Dedifferentiated amniotic fluid mesenchymal stem cell (primary cell): ENCODE data around the gene AP2M1.
"Not testable (repeated sequence)": the region's sequence is repeated elsewhere in the genome, so short reads cannot be mapped to it uniquely, and the experiment has no call there.

ENCODE experiments used
- DNase-seq: peaks from one replicate; pipeline ENCODE4 v3.0.0-alpha.2; 2016; ENCODE audit errors: extremely low spot score

The AP2M1 gene

DNA sequence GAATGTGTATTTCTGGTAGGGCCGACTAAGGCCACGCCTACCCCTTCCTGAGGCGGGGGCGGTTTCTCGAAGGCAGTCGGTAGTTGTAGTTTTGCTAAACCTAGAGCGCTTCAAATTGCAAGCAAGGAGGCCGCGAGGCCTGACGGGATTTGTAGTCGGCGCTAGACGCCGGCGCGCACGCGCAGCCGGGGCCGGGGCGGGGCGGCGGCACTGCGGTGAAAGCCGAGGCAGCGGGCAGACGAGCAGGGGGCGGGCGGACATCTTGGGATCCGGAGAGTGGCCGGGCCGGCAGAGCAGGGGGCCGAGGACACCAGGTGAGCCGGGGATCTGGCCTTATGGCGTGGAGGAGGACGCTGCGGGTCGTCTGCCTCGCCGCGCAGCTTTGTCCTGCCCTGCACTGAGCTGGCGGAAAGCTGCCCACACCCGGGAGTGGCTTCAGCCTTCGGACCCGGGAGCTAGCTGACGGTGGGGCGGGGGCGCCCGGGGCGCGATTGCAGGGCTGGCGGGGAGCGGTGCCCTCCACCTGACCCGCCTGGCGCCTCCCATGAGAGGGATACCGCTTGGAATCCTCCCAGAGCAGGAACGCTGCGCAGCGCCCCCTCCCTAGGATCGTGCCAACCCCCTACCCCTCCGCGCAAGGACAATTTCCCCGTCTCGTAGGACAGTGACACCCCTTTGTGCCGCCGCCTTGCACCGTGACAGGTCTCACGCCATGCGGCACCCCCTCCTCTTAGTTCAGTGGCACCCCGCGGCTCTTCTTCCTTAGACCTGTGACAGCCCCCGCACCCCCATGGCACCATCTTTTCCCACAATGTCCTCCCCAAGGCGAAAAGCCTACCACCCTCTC lies at the start of gene AP2M1:
TSS of gene AP2M1 (plus strand) at position 210 of the 847 bp plus-strand sequence. CDS start 2,139 bp downstream, outside the sequence.
- peak; percentile 99 for DNase-seq

DNA sequence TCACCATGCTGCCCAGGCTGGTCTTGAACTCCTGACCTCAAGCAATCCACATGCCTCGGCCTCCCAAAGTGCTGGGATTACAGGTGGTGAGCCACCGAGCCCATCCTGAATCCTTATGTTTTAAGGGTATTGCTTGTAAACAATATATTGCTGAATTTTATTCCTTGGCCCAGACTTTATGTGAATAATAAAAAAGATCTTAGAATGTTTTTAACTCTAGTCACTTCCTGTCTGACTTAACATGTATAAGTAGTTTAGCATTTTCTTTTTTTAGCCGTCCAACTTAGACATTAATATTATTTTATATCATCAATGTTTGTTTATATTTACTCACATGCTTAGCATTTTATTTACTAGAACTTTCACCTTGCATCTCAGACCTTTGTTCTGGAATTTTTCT lies 48.6 kb upstream of the AP2M1 start:
- DNase-seq: no peak

DNA sequence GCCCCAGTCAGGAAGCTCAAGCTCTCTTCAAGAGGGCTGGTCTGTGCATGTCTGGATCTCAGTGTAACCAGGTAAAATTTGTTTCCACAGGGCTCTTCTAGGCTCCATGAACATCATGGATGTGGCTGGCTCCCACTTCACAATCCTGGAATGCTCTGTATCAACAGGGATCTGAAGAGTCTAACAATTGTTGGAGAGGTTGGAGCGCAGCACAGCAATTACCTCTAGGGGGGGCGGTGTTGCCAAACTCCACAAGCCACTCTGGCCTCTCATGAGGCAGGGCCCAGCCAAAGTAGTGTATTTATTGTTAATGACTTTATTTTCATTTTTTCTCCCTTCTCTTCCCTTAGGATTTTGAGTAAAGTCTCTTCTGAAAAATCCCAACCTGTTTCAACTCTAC lies 45.6 kb upstream of the AP2M1 start:
- DNase-seq: no peak

DNA sequence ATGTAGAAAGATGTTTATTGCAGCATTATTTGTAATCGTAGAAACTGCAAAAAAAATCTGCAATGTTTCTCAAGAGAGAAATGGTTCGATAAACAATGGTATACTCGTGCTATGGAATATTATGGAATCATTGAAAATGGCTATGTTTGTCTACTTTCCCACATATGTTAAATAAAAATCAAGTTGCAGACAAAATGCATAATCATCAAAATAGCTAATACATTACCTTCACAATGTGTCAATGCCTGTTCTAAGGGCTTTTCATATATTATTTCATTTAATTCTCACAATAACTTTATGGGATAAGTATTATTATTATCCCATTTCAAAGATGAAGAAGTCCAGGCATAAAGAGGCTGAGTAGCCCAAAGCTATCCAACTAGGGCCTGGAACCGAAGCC lies 41.7 kb upstream of the AP2M1 start:
- DNase-seq: no peak

DNA sequence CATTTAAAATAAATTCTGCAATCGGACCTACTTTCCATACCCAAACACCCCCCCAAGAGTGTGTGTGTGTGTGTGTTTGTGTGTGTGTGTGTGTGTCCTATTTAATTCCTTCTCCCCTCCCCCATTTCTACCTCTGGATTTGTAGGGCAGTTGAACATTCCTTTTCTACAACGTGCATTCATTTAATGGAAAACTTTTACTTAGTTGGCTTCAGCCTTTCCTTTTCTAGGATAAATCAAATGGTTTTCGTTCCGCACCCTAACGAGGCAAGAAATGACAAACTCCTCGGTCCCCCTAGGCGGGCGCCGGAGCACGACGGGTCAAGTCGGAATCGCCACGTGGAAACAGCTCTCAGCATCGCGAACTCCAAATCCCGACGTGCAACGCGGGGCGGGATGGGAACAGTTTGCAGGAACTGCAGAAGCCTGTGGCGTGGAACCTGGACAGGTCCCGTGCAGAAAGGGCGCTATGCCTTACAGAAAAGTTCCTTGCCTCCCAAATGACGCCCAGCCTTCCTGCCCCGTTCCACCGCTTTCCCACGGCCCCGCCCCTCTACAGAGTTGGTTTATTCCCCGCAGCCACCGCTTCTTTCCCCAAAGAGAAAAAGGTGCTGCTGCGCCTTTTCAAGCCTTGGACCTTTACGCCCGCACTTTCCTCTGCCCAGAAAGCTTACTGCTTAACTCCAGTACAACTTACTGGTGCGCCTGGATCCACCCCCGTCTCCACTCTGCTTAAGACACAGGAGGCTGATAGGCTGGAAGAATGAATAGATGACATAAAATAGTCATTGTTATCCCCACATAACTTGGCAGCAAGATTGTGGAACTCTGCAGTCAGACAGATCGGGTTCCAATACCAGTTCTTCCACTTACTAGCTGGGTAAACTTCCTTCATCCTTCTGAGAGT lies 40.6 kb upstream of the AP2M1 start:
- DNase-seq: peak; percentile 70

DNA sequence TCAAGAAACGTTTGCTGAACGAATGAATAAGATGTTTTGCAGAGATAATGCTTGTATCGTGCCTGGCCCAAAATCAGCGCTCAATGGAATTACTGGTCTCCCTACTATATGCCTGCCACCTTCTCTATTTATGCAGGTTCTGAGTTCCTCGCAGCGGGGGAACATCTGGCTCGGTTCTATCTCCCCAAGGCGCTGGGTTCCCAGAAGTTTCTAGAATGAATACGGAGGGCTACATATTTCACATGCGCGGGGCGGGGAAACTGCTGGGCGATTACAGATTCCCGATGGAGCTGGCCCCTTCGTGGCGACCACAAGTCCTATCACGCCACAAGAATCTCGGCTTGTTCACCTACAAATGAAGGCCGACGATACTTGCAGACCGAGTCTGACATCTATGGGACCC lies 39.9 kb upstream of the AP2M1 start:
- DNase-seq: no peak

DNA sequence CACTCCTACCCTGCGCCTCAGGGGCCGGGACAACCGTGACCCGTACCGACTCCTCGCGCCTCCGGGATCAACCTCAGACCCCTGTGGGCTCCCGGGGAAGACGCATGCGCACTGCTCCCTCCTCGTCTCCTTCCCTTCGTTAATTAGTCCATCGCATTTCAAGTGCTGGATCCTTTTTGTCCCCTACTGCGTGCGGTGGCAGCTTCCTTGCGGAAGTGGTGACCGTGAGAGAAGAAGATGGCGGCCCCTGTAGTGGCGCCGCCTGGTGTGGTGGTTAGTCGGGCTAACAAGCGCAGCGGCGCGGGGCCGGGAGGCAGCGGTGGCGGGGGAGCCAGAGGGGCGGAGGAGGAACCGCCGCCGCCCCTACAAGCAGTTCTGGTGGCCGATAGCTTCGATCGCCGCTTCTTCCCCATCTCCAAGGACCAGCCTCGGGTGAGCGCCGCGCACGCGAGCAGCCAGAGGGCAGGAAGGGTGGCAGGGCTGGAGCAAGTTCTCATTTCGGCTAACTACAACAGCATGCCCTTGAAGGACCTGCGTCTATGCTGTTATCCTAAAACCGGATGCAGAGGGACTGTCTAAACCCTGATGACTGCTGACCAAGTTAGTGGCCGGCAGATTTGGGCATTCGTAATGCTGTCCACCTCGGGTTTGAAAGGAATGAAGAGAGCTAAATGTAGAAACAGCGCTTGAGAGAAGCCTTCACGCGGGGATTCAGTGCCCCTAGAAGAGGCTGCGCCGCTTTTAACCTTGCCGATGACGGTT lies 39.3 kb upstream of the AP2M1 start, which contains the start of gene EIF2B5:
TSS of gene EIF2B5 (plus strand) at position 210 of the 762 bp plus-strand sequence. CDS start at position 238, 28 bp downstream.
- DNase-seq: peak; percentile 90

DNA sequence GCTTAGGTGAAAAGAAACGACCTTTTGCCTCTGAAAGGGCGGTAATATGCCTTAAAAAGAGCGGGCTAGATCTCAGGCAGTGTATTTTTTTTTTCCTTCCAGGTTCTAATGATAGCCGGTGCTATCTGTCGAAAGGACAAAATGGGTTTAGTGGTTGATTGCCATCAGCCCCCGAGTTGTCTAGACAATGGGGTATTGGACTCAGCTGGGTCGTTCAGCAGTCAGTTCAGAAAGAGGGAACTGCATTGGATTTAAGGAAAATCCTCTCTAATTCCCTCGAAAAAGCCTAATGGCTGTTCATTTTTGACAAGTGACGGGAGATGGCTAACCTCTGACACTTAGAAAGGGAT lies 38.8 kb upstream of the AP2M1 start:
- no peak for DNase-seq

DNA sequence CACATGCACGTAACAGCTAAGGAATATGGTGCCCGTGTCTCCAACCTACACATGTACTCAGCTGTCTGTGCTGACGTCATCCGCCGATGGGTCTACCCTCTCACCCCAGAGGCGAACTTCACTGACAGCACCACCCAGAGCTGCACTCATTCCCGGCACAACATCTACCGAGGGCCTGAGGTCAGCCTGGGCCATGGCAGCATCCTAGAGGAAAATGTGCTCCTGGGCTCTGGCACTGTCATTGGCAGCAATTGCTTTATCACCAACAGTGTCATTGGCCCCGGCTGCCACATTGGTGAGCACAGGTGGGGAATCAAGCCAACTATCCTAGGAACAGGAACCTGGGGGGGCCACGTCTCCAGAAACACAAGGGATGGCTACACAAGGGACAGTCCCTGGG lies 34.2 kb upstream of the AP2M1 start:
- no peak for DNase-seq

DNA sequence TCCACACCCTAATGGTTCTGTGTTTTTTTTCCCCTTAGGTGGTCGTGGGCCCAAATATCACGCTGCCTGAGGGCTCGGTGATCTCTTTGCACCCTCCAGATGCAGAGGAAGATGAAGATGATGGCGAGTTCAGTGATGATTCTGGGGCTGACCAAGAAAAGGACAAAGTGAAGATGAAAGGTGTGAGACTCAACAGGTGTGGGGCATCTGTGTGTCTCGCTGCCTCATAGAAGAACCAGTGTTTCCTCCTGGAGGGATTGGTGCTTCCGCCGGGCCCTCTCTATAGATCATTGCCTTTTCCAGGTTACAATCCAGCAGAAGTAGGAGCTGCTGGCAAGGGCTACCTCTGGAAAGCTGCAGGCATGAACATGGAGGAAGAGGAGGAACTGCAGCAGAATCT lies 32.5 kb upstream of the AP2M1 start:
- DNase-seq: no peak

DNA sequence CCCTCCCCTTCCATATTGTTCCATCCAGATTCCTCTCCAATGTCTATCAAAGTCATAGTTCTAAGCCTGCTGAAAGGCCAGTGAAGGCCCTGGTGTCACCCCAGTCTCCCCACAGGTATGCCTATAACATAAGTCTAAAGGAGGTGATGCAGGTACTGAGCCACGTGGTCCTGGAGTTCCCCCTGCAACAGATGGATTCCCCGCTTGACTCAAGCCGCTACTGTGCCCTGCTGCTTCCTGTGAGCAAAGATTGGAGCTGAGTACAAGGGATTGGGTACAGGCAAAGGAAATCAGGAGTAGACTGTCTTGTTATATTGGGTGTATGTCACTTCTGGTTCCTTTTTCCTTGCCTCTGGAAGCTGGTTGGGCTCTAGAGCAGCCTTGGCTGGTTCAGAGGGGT lies 31.3 kb upstream of the AP2M1 start:
- no peak for DNase-seq

DNA sequence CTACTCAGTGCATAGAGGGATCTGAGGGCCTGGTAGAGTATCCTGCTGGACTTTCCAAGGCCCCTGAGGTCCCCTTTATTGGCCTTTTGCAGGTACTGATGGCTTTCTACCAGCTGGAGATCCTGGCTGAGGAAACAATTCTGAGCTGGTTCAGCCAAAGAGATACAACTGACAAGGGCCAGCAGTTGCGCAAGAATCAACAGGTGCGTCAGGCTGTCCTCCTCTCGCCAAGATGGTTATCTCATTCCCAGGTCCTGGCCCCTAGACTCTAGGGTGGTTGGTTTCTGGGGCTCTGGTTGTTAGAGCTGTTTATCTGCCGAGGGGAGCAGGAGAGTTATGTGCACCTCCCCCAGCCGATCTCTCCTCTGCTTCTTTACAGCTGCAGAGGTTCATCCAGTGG lies 30.1 kb upstream of the AP2M1 start:
- DNase-seq: no peak

DNA sequence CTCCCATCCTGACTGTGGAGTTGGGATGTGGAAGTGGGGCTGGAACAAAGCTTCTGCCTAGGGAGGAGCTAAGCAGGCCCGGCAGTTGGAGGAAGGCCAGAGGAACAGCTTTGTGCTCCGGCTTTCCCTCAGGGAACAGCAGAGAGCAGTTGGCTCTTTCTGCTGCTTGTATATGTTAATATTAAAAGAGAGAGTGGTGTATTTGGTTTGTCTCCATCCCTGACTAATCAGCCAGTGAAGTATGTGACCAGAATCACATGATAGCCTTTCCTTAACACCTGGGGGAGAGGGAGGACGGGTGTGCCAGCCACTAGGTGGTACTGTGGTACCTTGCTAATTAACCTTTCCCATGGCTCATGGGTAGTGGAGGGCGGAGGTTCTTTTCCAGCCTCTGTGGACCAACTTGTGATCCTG lies 29.5 kb upstream of the AP2M1 start:
- DNase-seq: peak; percentile 19

DNA sequence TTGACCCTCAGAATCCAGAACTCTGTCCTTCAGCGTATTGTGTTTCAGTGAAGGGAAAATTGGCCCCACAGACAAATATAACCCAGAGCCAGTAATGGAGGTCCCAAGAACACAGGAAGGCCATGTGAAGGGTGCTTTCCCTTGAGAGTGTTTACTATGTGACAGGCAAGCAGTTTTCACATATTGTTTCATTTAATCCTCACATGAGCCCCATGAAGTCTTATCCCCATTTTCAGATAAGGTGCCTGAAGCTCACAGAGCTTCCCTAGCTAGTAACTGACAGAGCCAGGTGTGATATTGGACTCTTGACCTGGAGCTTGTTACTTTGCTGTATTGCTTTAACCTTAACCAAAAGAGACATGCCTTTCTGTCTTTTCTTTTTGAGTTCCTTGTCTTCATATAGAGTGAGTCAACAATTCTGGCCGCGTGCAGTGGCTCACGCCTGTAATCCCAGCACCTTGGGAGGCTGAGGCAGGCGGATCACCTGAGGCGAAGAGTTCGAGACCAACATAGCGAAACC lies 28.8 kb upstream of the AP2M1 start:
- no peak for DNase-seq

DNA sequence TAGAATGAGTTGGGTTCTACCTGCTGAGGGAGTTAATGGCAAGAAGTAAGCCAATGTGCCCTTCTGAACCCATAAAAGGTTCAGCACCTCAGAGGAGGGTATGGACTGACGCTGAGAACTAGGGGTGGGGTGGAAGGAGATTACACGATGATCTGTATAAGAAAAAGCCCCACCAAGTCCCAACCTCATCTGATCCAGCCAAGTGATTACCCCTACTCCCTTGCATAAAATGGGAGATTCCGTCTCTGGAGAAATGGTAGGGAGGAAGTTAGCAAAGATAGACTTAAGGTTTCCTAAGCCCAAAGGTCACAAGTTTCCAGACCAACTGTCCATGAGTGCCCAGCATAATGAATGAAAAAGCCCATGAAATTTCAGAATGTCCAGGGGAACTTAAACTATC lies 26.6 kb upstream of the AP2M1 start:
- DNase-seq: no peak

DNA sequence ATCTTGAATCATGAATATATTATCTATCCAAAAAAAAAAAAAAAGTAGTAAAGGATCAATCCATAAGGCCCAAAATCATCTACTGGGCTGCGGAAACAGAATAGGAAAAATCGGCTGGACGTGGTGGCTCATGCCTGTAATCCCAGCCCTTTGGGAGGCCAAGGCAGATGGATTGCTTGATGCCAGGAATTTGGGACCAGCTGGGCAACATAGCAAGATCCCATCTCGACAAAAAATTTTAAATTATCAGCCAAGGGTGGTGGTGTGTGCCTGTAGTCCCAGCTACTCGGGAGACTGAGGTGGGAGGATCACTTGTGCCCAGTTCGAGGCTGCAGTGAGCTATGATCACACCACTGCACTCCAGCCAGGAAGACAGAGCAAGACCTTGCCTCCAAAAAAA lies 25.5 kb upstream of the AP2M1 start:
- DNase-seq: no peak

DNA sequence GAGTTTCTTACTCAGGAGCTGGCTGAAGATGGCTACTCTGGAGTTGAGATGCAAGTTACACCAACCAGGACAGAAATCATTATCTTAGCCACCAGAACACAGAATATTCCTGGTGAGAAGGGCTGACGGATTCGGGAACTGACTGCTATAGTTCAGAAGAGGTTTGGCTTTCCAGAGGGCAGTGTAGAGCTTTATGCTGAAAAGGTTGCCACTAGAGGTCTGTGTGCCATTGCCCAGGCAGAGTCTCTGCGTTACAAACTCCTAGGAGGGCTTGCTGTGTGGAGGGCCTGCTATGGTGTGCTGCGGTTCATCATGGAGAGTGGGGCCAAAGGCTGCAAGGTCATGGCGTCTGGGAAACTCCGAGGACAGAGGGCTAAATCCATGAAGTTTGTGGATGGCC lies 24.9 kb upstream of the AP2M1 start:
- DNase-seq: not testable (repeated sequence)

DNA sequence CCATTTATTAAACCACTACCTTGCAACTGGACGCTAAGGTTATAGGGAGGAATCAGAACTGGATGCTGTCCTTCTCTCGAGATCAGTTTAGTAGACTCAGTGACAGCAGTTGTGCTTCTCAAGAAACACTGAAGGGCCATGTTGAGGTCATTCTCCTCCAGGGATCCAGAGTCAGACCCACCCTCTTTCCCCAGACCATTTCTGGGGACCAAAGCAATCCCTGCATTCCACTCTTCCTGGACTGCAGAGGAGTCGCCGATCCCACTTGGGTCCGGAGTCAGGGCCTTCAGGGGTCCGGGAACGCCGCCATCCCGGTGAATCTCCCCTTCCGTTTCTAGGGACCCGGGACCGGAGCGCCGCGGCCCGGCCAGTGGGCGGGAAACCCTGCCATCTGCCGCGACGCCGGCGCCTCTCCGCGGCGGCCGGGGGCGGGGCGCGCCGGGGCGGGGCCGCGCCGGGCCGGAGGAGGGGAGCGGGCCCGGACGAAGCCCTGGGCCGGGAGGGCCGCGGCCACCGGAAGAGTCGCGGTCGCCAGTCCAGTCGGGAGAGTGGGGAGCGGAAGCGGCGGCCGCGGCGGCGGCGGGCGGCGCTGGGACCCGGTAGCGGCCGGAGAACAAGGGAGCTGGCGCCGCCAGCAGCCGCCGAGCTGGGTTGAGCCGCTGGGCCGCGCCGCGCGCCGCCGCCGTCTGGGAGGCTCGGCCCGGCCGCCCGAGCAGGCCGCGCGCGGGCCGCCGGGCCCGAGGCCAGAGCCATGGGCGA lies 19.6 kb upstream of the AP2M1 start, which contains the start of gene DVL3:
TSS of gene DVL3 (plus strand) at position 493 of the 759 bp plus-strand sequence. CDS start at position 752, 259 bp downstream.
- DNase-seq: no peak

DNA sequence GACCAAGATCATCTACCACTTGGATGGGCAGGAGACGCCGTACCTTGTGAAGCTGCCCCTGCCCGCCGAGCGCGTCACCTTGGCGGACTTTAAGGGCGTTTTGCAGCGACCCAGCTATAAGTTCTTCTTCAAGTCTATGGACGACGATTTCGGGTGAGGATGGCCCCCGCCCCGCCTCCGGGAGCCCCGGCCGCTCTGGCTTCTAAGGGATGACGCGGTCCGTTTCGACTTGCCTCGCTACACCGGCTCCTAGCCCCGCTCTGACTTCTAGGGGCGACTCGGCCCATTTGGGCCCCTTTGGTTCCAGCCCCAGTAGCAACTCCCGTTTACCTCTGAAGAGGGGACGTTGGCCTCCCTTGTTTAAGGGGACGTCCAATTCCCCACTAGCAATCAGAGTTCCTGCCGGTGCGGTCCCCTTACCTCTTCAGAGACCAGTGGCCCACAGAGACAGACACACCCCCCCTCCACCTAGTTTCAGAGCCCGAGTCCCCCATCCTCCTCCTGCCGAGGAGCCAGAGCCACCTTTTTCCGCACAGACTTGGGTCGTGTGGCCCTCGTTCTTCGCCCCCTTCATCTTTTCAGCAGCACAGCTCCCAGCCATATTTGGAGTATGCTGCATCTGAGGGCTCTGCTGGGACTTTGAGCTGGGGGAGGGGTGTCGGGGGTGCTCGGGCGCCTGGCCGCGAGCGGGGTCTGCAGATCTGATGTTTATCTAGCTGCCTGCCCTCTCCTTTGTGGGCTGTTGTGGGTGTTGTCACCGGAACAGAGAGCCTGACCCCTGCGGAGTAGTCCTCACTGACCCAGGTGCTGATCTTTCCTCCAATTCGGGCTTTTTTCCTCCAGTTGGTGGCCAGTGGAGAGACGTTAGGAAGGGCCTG lies 18.8 kb upstream of the AP2M1 start:
- DNase-seq: no peak

DNA sequence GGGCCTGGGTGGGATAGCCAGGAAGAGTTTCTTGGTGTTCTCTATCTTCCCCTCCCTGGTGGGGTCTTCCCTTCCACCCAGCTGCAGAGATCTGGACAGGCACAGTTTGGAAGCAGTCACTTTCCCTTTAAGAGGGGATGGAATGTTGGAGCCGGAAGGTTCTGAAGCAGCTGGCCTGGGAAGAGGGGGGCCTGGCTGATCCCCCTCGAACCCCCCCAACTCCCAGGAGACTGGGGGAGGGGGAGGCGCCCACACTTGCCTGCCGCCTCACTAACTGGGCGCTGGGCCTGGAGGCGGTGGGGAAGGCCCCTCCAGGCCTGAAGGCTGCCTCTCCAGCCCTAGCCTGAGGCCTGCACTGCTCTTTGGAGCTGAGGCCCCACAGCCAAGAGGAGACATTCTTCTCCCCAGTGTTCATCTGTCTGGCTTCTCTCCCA lies 18.1 kb upstream of the AP2M1 start:
- peak; percentile 24 for DNase-seq
